Common myeloid progenitor, CD34-positive (primary cell): ENCODE data around the gene GOSR2.
A peak's percentile ranks its signal among the peaks of the same experiment; 100 is the strongest.

Experiments
- CTCF ChIA-PET: fragments of 350-600 bp; sonication (Branson Sonifier 250); formaldehyde crosslinking; loops from one replicate; lab custom pipeline; 2021; ENCODE audit warnings: antibody characterized with exemption; lab: Charles Lee
- POLR2A ChIA-PET: fragments of 350-600 bp; sonication (Branson Sonifier 250); formaldehyde crosslinking; loops from one replicate; lab custom pipeline; 2021; ENCODE audit warnings: antibody characterized with exemption; lab: Charles Lee
- DNase-seq, 3 donors: peaks; one replicate each; pipeline versions ENCODE4 v3.0.0 to v3.0.0-alpha.2; 2013
- H3K27ac ChIP-seq, 2 experiments: 1 replicate in 1 of 2; 2 replicates in 1 of 2; pipeline ENCODE4 v1.7.0; 2013; ENCODE audit warnings: inconsistent platforms in 2 of 2, low read length in 2 of 2, mild to moderate bottlenecking in 2 of 2, low read depth in 1 of 2, moderate library complexity in 1 of 2; ENCODE audit not compliant: severe bottlenecking in 2 of 2, insufficient read depth in 1 of 2, poor library complexity in 1 of 2
- H3K27me3 ChIP-seq, 5 experiments: replicated peaks in 2 of 5; 1 replicate in 3 of 5; 2 replicates in 2 of 5; pipeline versions ENCODE4 v1.6.1 to v1.7.0; 2013; ENCODE audit warnings: low read length in 4 of 5, mild to moderate bottlenecking in 2 of 5, moderate library complexity in 2 of 5, inconsistent platforms in 1 of 5; ENCODE audit not compliant: insufficient read depth in 5 of 5, control insufficient read depth in 4 of 5
- H3K36me3 ChIP-seq, 4 experiments: 1 replicate in 2 of 4; 2 replicates in 2 of 4; pipeline versions ENCODE4 v1.6.1 to v1.7.0; 2013; ENCODE audit warnings: low read length in 3 of 4, control low read depth in 1 of 4, mild to moderate bottlenecking in 1 of 4; ENCODE audit not compliant: control insufficient read depth in 4 of 4, insufficient read depth in 4 of 4
- H3K4me1 ChIP-seq, 4 experiments: 1 replicate in 3 of 4; 2 replicates in 1 of 4; pipeline versions ENCODE4 v1.6.1 to v1.7.1; 2013; ENCODE audit warnings: low read length in 3 of 4, mild to moderate bottlenecking in 3 of 4, control low read depth in 1 of 4, inconsistent platforms in 1 of 4, moderate library complexity in 1 of 4; ENCODE audit not compliant: control insufficient read depth in 4 of 4, insufficient read depth in 4 of 4; ENCODE audit errors: control extremely low read depth in 1 of 4
- H3K4me3 ChIP-seq, 7 experiments: 1 replicate in 4 of 7; 2 replicates in 3 of 7; pipeline versions ENCODE4 v1.5.1 to v1.7.0; 2013; ENCODE audit warnings: mild to moderate bottlenecking in 7 of 7, low read length in 6 of 7, moderate library complexity in 6 of 7, inconsistent platforms in 2 of 7, low read depth in 2 of 7, control low read depth in 1 of 7; ENCODE audit not compliant: insufficient read depth in 4 of 7, control insufficient read depth in 1 of 7; ENCODE audit errors: extremely low read depth in 1 of 7
- H3K9me3 ChIP-seq, 5 experiments: 1 replicate in 4 of 5; 2 replicates in 1 of 5; pipeline versions ENCODE4 v1.6.1 to v1.7.1; 2013; ENCODE audit warnings: low read length in 4 of 5, mild to moderate bottlenecking in 2 of 5, inconsistent platforms in 1 of 5, low read depth in 1 of 5, moderate library complexity in 1 of 5; ENCODE audit not compliant: control insufficient read depth in 4 of 5, insufficient read depth in 2 of 5; ENCODE audit errors: control extremely low read depth in 1 of 5
- WGBS: methylation state at CpG from one replicate; pipeline ENCODE4 v1.1.5; 2013; ENCODE audit not compliant: insufficient coverage; 5-methylcytosine and 5-hydroxymethylcytosine counted together

Gene GOSR2

GRCh38 chr17:46890638-46891037 is 32.3 kb upstream of the GOSR2 start:
- ChIA-PET POLR2A (no interaction called here), CTCF (no interaction called here)
- no peaks in the 10 kb centered on the region for H3K36me3 ChIP-seq
- DNase-seq: no peak
- WGBS: 40% methylated on average over 5 of the region's 6 CpGs
- H3K4me1 ChIP-seq: peaks cover 0 to 25% (median 6%) of the 10 kb centered on the region in 4 experiments
- H3K9me3 ChIP-seq: no peaks in the 10 kb centered on the region
- H3K4me3 ChIP-seq: no peak overlapping the region
- H3K27ac ChIP-seq: no peak overlapping the region
- peaks cover 0 to 4% (median 0%) of the 10 kb centered on the region in 5 experiments for H3K27me3 ChIP-seq

GRCh38 chr17:46892192-46892703 is 30.7 kb upstream of the GOSR2 start:
- DNase-seq: no peak
- ChIA-PET POLR2A (no interaction called here), CTCF (interaction anchor here (1.0 kb wide), 1 partner anchor 13 kb away, joined by 3 read pairs; no protein-coding TSS in a partner anchor)
- H3K27me3 ChIP-seq: peaks cover 0 to 1% (median 0%) of the 10 kb centered on the region in 5 experiments
- H3K36me3 ChIP-seq: no peaks in the 10 kb centered on the region
- no peak overlapping the region for H3K4me3 ChIP-seq
- WGBS: 51% methylated on average over 3 of the region's 4 CpGs
- peaks cover 0 to 25% (median 6%) of the 10 kb centered on the region in 4 experiments for H3K4me1 ChIP-seq
- no peaks in the 10 kb centered on the region for H3K9me3 ChIP-seq
- H3K27ac ChIP-seq: no peak overlapping the region

GRCh38 chr17:46894024-46894423 is 28.9 kb upstream of the GOSR2 start:
- no peaks in the 10 kb centered on the region for H3K36me3 ChIP-seq
- no peak for DNase-seq
- peaks cover 0 to 1% (median 0%) of the 10 kb centered on the region in 5 experiments for H3K27me3 ChIP-seq
- WGBS: 96% methylated on average over 8 of the region's 9 CpGs
- CTCF ChIA-PET: interaction anchor here (0.6 to 2.2 kb wide), 2 partner anchors 11 to 444 kb away, joined by 3 to 5 read pairs; no protein-coding TSS in a partner anchor
- no peak overlapping the region for H3K27ac ChIP-seq
- peaks cover 0 to 25% (median 6%) of the 10 kb centered on the region in 4 experiments for H3K4me1 ChIP-seq
- peaks cover 0 to 5% (median 0%) of the 10 kb centered on the region in 5 experiments for H3K9me3 ChIP-seq
- POLR2A ChIA-PET: no interaction called here
- H3K4me3 ChIP-seq: no peak overlapping the region

- Histone ChIP-seq H3K9me3 (peaks cover 0 to 5% (median 0%) of the 10 kb centered on the region in 5 experiments), H3K4me1 (peaks cover 0 to 22% (median 6%) of the 10 kb centered on the region in 4 experiments), H3K27ac (no peak overlapping the region), H3K36me3 (no peaks in the 10 kb centered on the region), H3K4me3 (no peak overlapping the region), H3K27me3 (peaks cover 0 to 1% (median 0%) of the 10 kb centered on the region in 5 experiments)
- POLR2A ChIA-PET: no interaction called here
- WGBS: 91% methylated on average over 24 of the region's 29 CpGs
- CTCF ChIA-PET: interaction anchor here (0.6 to 2.2 kb wide), 2 partner anchors 11 to 444 kb away, joined by 3 to 5 read pairs; no protein-coding TSS in a partner anchor
- no peak for DNase-seq
Observed at GRCh38 chr17:46894476-46895151, 28.3 kb upstream of the GOSR2 start.

GRCh38 chr17:46895171-46895570 is 27.8 kb upstream of the GOSR2 start:
- Histone ChIP-seq H3K27ac (no peak overlapping the region), H3K27me3 (peaks cover 0 to 1% (median 0%) of the 10 kb centered on the region in 5 experiments), H3K4me3 (no peak overlapping the region), H3K36me3 (no peaks in the 10 kb centered on the region), H3K4me1 (peaks cover 0 to 20% (median 6%) of the 10 kb centered on the region in 4 experiments), H3K9me3 (peaks cover 0 to 5% (median 0%) of the 10 kb centered on the region in 5 experiments)
- ChIA-PET CTCF (interaction anchor here (2.2 kb wide), 1 partner anchor 12 kb away, joined by 5 read pairs; no protein-coding TSS in a partner anchor), POLR2A (no interaction called here)
- WGBS: 69% methylated on average over 5 of the region's 9 CpGs
- DNase-seq: peak in 2 of 3 donors; percentile 51 to 58

GRCh38 chr17:46896991-46897390 is 26.0 kb upstream of the GOSR2 start:
- peaks cover 0 to 1% (median 0%) of the 10 kb centered on the region in 5 experiments for H3K27me3 ChIP-seq
- ChIA-PET POLR2A (no interaction called here), CTCF (no interaction called here)

GRCh38 chr17:46898364-46898763 is 24.6 kb upstream of the GOSR2 start:
- H3K4me1 ChIP-seq: peaks cover 0 to 5% (median 1%) of the 10 kb centered on the region in 4 experiments
- H3K4me3 ChIP-seq: no peak overlapping the region
- no peak overlapping the region for H3K27ac ChIP-seq
- no peaks in the 10 kb centered on the region for H3K36me3 ChIP-seq
- no peak for DNase-seq
- ChIA-PET POLR2A (no interaction called here), CTCF (no interaction called here)
- peaks cover 0 to 5% (median 0%) of the 10 kb centered on the region in 5 experiments for H3K9me3 ChIP-seq
- no peaks in the 10 kb centered on the region for H3K27me3 ChIP-seq
- 100% methylated on average over 2 of the region's 2 CpGs for WGBS

More at GRCh38 chr17:46896991-46897390, 26.0 kb upstream of the GOSR2 start:
- Histone ChIP-seq H3K9me3 (peaks cover 0 to 5% (median 0%) of the 10 kb centered on the region in 5 experiments), H3K4me1 (peaks cover 0 to 5% (median 1%) of the 10 kb centered on the region in 4 experiments), H3K27ac (no peak overlapping the region), H3K4me3 (no peak overlapping the region), H3K36me3 (no peaks in the 10 kb centered on the region)
- 94% methylated on average over 6 of the region's 9 CpGs for WGBS
- peak in 1 of 3 donors; percentile 12 for DNase-seq
